ENCODE measurements around the gene PATJ.
"Not testable (repeated sequence)": the region's sequence is repeated elsewhere in the genome, so short reads cannot be mapped to it uniquely, and the experiment has no call there.

Gene PATJ

DNA sequence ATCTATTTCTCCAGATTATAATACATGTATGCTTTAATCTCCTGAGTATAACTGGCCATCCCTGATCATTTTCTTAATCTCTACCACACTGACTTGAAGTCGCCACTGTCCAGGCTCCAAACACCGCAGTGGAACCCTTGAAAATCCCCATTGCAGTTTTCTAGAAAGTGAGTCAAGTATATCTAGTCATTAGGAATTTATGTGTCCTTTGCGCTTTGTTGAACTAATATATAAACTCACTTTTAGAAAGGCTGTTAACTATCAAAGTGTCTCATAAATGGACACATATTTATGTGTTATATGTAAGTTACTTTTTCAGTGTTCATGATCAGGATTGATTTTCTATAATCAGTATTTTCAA lies 211.5 kb downstream of the PATJ start:
- TF ChIP-seq, protein P1, sequence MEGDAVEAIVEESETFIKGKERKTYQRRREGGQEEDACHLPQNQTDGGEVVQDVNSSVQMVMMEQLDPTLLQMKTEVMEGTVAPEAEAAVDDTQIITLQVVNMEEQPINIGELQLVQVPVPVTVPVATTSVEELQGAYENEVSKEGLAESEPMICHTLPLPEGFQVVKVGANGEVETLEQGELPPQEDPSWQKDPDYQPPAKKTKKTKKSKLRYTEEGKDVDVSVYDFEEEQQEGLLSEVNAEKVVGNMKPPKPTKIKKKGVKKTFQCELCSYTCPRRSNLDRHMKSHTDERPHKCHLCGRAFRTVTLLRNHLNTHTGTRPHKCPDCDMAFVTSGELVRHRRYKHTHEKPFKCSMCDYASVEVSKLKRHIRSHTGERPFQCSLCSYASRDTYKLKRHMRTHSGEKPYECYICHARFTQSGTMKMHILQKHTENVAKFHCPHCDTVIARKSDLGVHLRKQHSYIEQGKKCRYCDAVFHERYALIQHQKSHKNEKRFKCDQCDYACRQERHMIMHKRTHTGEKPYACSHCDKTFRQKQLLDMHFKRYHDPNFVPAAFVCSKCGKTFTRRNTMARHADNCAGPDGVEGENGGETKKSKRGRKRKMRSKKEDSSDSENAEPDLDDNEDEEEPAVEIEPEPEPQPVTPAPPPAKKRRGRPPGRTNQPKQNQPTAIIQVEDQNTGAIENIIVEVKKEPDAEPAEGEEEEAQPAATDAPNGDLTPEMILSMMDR (IDR thresholded peaks at IDR 0.05; ENCODE audit: extremely low read depth, missing control alignments), result no peak
- no peak for DNase-seq (ENCODE audit: low spot score)

- DNase-seq (ENCODE audit: low spot score), result no peak
- TF ChIP-seq, protein P1 (IDR thresholded peaks at IDR 0.05; ENCODE audit: extremely low read depth, missing control alignments), result no peak
Measured at GRCh38 chr1:61955261-61955660, 213.0 kb downstream of the PATJ start.

DNA sequence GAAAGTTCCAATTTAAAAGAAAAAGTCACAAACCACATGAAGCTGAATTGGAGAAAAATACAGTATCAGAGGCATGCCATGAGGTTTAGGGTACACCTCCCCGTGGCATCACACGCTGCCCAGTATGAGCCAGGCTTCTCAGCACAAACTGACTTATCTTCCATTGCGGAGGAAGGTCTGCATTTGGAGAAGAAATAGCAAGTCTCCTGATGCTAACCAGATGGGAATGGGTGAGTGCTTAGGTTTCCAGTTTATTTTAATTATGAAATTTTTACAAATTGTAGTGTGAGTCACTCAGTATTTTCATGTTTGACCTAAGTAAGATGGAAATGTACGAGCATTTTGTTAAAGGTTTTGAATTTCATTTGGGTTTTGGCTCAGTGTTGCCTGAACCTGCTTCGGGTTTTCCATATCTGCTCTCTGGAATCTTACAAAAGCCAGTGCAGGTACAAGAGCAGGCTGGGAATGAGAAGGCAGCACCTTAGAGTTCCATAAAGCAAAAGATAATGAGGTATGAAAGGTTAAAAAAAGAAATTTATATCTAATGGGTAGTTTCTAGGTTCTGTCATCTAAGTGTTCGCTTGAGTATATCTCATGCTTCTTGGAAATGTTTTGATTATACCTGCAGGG lies 213.9 kb downstream of the PATJ start:
- DNase-seq (ENCODE audit: low spot score), result no peak
- TF ChIP-seq, protein P1 (IDR thresholded peaks at IDR 0.05; ENCODE audit: extremely low read depth, missing control alignments), result no peak

DNA sequence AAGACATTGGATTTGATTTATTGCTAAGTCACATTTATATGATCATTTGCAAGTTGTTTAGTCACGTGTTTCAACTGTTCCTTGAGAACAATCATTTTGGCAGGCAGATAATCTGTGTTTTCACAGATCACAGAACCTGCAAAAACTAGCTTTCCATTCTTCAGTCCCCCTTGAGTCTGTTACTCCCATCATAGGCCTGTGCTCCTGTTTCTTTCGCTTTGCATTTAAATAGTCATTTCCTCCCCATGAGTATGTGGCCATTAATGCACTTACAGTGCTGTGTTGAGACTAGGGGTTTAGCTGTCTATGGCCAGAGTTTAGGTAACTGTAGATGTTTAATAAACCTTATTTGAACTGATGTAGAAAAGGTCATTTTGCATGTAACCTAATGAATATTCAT lies 214.5 kb downstream of the PATJ start:
- no peak for DNase-seq (ENCODE audit: low spot score)
- TF ChIP-seq, protein P1 (IDR thresholded peaks at IDR 0.05; ENCODE audit: extremely low read depth, missing control alignments), result no peak

- no peak for DNase-seq (ENCODE audit: low spot score)
Measured at GRCh38 chr1:61961009-61961408, 218.7 kb downstream of the PATJ start.

DNA sequence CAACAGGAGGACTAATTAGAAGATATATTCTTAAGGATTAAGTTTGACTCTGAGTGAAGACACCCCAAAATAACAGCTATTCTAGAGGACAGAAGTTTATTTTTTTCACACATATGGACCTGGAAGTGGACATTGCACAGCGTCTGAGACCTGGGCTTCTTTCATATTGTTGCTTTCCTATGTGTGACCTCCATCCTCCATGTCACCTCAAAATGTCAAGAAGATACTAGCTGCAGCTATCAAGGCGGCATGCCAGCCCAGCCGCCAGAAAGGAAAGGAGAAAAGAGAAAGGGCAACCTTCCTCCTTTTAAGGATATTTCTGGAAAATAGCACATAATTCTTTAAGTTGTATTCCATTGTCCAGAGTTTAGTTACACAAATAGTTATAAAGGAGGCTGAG lies 220.4 kb downstream of the PATJ start:
- no peak for DNase-seq (ENCODE audit: low spot score)
- TF ChIP-seq, protein P1 (IDR thresholded peaks at IDR 0.05; ENCODE audit: extremely low read depth, missing control alignments), result no peak

More at GRCh38 chr1:61961009-61961408, 218.7 kb downstream of the PATJ start:
- TF ChIP-seq, protein P1 (IDR thresholded peaks at IDR 0.05; ENCODE audit: extremely low read depth, missing control alignments), result no peak

GRCh38 chr1:61966450-61967225 lies 224.4 kb downstream of the PATJ start:
- not testable (repeated sequence) for DNase-seq (ENCODE audit: low spot score)

DNA sequence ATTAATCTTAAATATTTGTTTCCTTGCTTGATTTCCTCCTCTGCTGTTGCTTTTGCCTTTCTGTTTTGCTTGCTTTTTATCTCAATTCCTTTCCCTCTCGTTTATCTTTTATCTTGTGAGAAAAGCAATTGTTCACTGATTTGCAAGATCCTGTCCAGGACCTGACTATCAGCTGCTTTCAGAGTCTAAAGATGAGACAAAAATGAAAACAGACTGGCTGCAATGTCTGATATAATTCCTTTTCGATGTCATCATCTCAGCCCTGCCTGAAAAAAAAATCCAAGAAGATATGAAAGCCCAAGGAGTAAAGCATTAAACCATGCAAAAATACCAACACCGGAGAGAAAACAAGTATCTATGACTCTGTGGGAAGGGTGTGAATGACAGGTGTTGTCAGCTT lies 225.5 kb downstream of the PATJ start:
- TF ChIP-seq, protein P1 (IDR thresholded peaks at IDR 0.05; ENCODE audit: extremely low read depth, missing control alignments), result no peak
- no peak for DNase-seq (ENCODE audit: low spot score)

All from GM20000 (cell line).